HEK293 (cell line): ENCODE data around the gene TPST2.

Source experiments
- CTCF ChIA-PET: fragments of 350-600 bp; formaldehyde crosslinking; extraction: SDS; loops from one replicate; lab custom pipeline; 2021; ENCODE audit warnings: antibody characterized with exemption; lab: Yijun Ruan, JAX
- POLR2A ChIA-PET: fragments of 300-600 bp; formaldehyde crosslinking; extraction: SDS; loops from one replicate; lab custom pipeline; 2020; ENCODE audit warnings: antibody characterized with exemption, inconsistent platforms; lab: Yijun Ruan, JAX
- H3K27ac ChIP-seq: fragments of 200-500 bp; sonication (Bioruptor generic); 2 replicates; pipeline ENCODE4 v1.5.1; 2014; ENCODE audit warnings: low read depth, low read length, control low read depth, inconsistent platforms; ENCODE audit errors: extremely low read depth
- H3K36me3 ChIP-seq, 2 experiments: fragments of 200-500 bp in 1 of 2; sonication (Bioruptor generic) in 1 of 2; 1 replicate in 1 of 2; 2 replicates in 1 of 2; pipeline ENCODE4 v1.5.1; 2014 to 2017; ENCODE audit warnings: inconsistent platforms in 2 of 2, low read length in 2 of 2; ENCODE audit not compliant: control insufficient read depth in 2 of 2, insufficient read depth in 1 of 2
- H3K4me1 ChIP-seq: fragments of 200-500 bp; sonication (Bioruptor generic); 2 replicates; pipeline ENCODE4 v1.5.1; 2014; ENCODE audit warnings: mild to moderate bottlenecking, low read length, inconsistent platforms; ENCODE audit not compliant: control insufficient read depth, insufficient read depth
- H3K4me3 ChIP-seq: 2 replicates; pipeline ENCODE4 v1.5.1; 2011; ENCODE audit warnings: low read depth, mild to moderate bottlenecking, control low read depth, low read length, moderate library complexity
- H3K9me3 ChIP-seq: fragments of 200-500 bp; sonication (Bioruptor generic); 2 replicates; pipeline ENCODE4 v1.5.1; 2014; ENCODE audit warnings: low read depth, low read length, inconsistent platforms; ENCODE audit not compliant: control insufficient read depth, insufficient read depth
- ATF2 ChIP-seq: fragments of 450-650 bp; formaldehyde crosslinking; IDR thresholded peaks from 2 replicates; pipeline ENCODE4 v1.5.1; 2016; ENCODE audit warnings: missing biosample characterization, missing genetic modification characterization, low read depth
- BCL6B ChIP-seq: fragments of 450-650 bp; formaldehyde crosslinking; IDR thresholded peaks from 2 replicates; pipeline ENCODE4 v1.5.1; 2017; ENCODE audit warnings: missing biosample characterization, missing genetic modification characterization
- INSM2 ChIP-seq: fragments of 450-650 bp; formaldehyde crosslinking; IDR thresholded peaks from 2 replicates; pipeline ENCODE4 v1.5.1; 2016; ENCODE audit warnings: missing biosample characterization, missing genetic modification characterization
- MZF1 ChIP-seq: fragments of 450-650 bp; formaldehyde crosslinking; IDR thresholded peaks from 2 replicates; pipeline ENCODE4 v1.5.1; 2017; ENCODE audit warnings: missing biosample characterization, missing genetic modification characterization, borderline replicate concordance
- PRDM1 ChIP-seq: fragments of 450-650 bp; formaldehyde crosslinking; IDR thresholded peaks from 2 replicates; pipeline ENCODE4; 2016; ENCODE audit warnings: missing biosample characterization, missing genetic modification characterization
- ZBTB49 ChIP-seq: fragments of 450-650 bp; formaldehyde crosslinking; IDR thresholded peaks from 2 replicates; pipeline ENCODE4 v1.5.1; 2016; ENCODE audit warnings: missing biosample characterization, missing genetic modification characterization, low read depth
- ZIC2 ChIP-seq: fragments of 450-650 bp; formaldehyde crosslinking; IDR thresholded peaks from 2 replicates; pipeline ENCODE4 v1.5.1; 2016; ENCODE audit warnings: missing biosample characterization, missing genetic modification characterization
- ZNF341 ChIP-seq: fragments of 450-650 bp; formaldehyde crosslinking; IDR thresholded peaks from 2 replicates; pipeline ENCODE4; 2016; ENCODE audit warnings: low read depth, missing biosample characterization, missing genetic modification characterization
- ZNF366 ChIP-seq: fragments of 450-650 bp; formaldehyde crosslinking; conservative IDR thresholded peaks from 2 replicates; pipeline ENCODE4 v1.5.1; 2016; ENCODE audit warnings: missing biosample characterization, missing genetic modification characterization
- ZNF449 ChIP-seq: fragments of 450-650 bp; formaldehyde crosslinking; IDR thresholded peaks from 2 replicates; pipeline ENCODE4 v1.5.1; 2017; ENCODE audit warnings: missing biosample characterization, mild to moderate bottlenecking, missing genetic modification characterization, moderate library complexity
- ZNF488 ChIP-seq: fragments of 450-650 bp; formaldehyde crosslinking; IDR thresholded peaks from 2 replicates; pipeline ENCODE4 v1.5.1; 2016; ENCODE audit warnings: missing biosample characterization, missing genetic modification characterization
- ZNF544 ChIP-seq: fragments of 450-650 bp; formaldehyde crosslinking; IDR thresholded peaks from 2 replicates; pipeline ENCODE4 v1.5.0; 2017; ENCODE audit warnings: missing biosample characterization, missing genetic modification characterization
- ZNF660 ChIP-seq: fragments of 450-650 bp; IDR thresholded peaks from 2 replicates; pipeline ENCODE4 v1.5.1; 2018; ENCODE audit warnings: missing biosample characterization, mild to moderate bottlenecking, missing genetic modification characterization

TPST2 gene

GRCh38 chr22:26617271-26618199 is 27.6 kb upstream of the TPST2 start, which contains the start of gene CRYBB1:
Gene CRYBB1, minus strand, starts transcription at chr22:26618027. Its CDS starts 1,708 bp downstream, at chr22:26616319.
- no peak within 1 kb of the TSS for H3K27ac ChIP-seq
- no peak within 1 kb of the TSS for H3K4me3 ChIP-seq
- H3K9me3 ChIP-seq, result no peaks in the 10 kb centered on the region
- H3K4me1 ChIP-seq, result no peaks in the 10 kb centered on the region
- POLR2A ChIA-PET, result no interaction called here
- H3K36me3 ChIP-seq, result no peaks in the 10 kb centered on the region
- CTCF ChIA-PET, result interaction anchor here (0.8 kb wide), 1 partner anchor 156 kb away, joined by 3 read pairs; no protein-coding TSS in a partner anchor
- peak; percentile 65 for TF ChIP-seq ZNF366 (tag by site-specific recombination)
- no peak for TF ChIP-seq ZNF660 (tag by site-specific recombination)
- TF ChIP-seq BCL6B (tag by site-specific recombination), result no peak
- TF ChIP-seq PRDM1, result peak; percentile 86
- no peak for TF ChIP-seq ZNF544 (tag by site-specific recombination)

GRCh38 chr22:26616650-26617049 is 26.7 kb upstream of the TPST2 start:
- Histone ChIP-seq H3K36me3 (no peaks in the 10 kb centered on the region), H3K4me3 (no peak overlapping the region), H3K27ac (no peak overlapping the region), H3K9me3 (no peaks in the 10 kb centered on the region), H3K4me1 (no peaks in the 10 kb centered on the region)
- POLR2A ChIA-PET, result no interaction called here
- peak; percentile 53 for TF ChIP-seq ZIC2 (tag by site-specific recombination)
- no peak for TF ChIP-seq ZNF488
- TF ChIP-seq ATF2 (tag by site-specific recombination), result no peak
- TF ChIP-seq ZNF449 (tag by site-specific recombination), result peak; percentile 90
- no peak for TF ChIP-seq MZF1 (tag by site-specific recombination)
- TF ChIP-seq INSM2 (tag by site-specific recombination), result no peak
- peak; percentile 7; the same call in 1 of the 2 replicates for TF ChIP-seq ZNF341 (tag by site-specific recombination)
- no peak for TF ChIP-seq ZBTB49 (tag by site-specific recombination)
- CTCF ChIA-PET, result interaction anchor here (0.6 to 0.8 kb wide), 2 partner anchors 42 to 155 kb away, joined by 3 read pairs; no protein-coding TSS in a partner anchor
